Measurements from ENCODE around the gene ITGB6. TPM values are rescaled to one million over a fixed set of nuclear protein-coding genes. Genes with fewer than 3 reads are reported as not detected.

ITGB6 gene
- polyA plus RNA-seq, 2 of the 4 experiments (the other 2 are of a cell fraction) = 4.2 to 5.0 TPM

GRCh38 chr2:160241251-160242137 is 41.4 kb upstream of the ITGB6 start (continued):
- peak; percentile 81; the same call in 1 of the 2 replicates for TF ChIP-seq RARB (CRISPR knock-in tag; IDR thresholded peaks at IDR 0.05)
- peak; percentile 50; the same call in 1 of the 2 replicates for TF ChIP-seq HOXB5 (CRISPR knock-in tag; IDR thresholded peaks at IDR 0.05)
- no peak for TF ChIP-seq HMGXB4 (CRISPR knock-in tag; IDR thresholded peaks at IDR 0.05; ENCODE audit: borderline replicate concordance)
- no peak for TF ChIP-seq HOXB13 (CRISPR knock-in tag; IDR thresholded peaks at IDR 0.05; ENCODE audit: low read depth)
- no peak for TF ChIP-seq ELK1 (IDR thresholded peaks at IDR 0.05; ENCODE audit: low read depth, low read length)
- peak; percentile 66 to 76; a peak in 2 of 5 replicates for TF ChIP-seq JUN (IDR thresholded peaks at IDR 0.05)

- H3K27ac ChIP-seq = peak overlapping the region; percentile 88 to 93
- CTCF ChIA-PET = interaction anchor here (1.2 to 3.9 kb wide), 4 partner anchors 9 to 130 kb away, joined by 4 to 20 read pairs (median 8); no protein-coding TSS in a partner anchor
- no peak overlapping the region for H3K4me3 ChIP-seq
- DNase-seq (ENCODE audit: low read depth in 1 of 2, low spot score in 1 of 2) (no peak), FAIRE-seq (no peak), ATAC-seq (no peak)
- peaks cover 42% of the 10 kb centered on the region for H3K4me1 ChIP-seq
- 79% methylated on average over 5 of the region's 5 CpGs for WGBS (ENCODE audit: missing lambda C conversion rate)
- H3K4me2 ChIP-seq = no peak overlapping the region
- POLR2A ChIA-PET = no interaction called here
- TF ChIP-seq RARB (CRISPR knock-in tag; IDR thresholded peaks at IDR 0.05) = no peak
- TF ChIP-seq FOSB (CRISPR knock-in tag; IDR thresholded peaks at IDR 0.05) = no peak
- TF ChIP-seq RNF2 (IDR thresholded peaks at IDR 0.05; ENCODE audit: borderline replicate concordance, low read depth) = no peak
- no peak for TF ChIP-seq FOXS1 (CRISPR knock-in tag; IDR thresholded peaks at IDR 0.05)
- TF ChIP-seq HOXA7 (CRISPR knock-in tag; IDR thresholded peaks at IDR 0.05) = no peak
- no peak for TF ChIP-seq FOSL2 (IDR thresholded peaks at IDR 0.05)
- TF ChIP-seq FOSL2 (CRISPR knock-in tag; IDR thresholded peaks at IDR 0.05) = no peak
- TF ChIP-seq RFX5 (IDR thresholded peaks at IDR 0.05) = no peak
- no peak for TF ChIP-seq PBX3 (IDR thresholded peaks at IDR 0.05)
- TF ChIP-seq RAD21 (conservative IDR thresholded peaks at IDR 0.05 in 1 of 2, IDR thresholded peaks at IDR 0.05 in 1 of 2) = no peak
- no peak for TF ChIP-seq POLR2A (IDR thresholded peaks at IDR 0.05; ENCODE audit: low read length)
- no peak for TF ChIP-seq ZNF302 (CRISPR knock-in tag; IDR thresholded peaks at IDR 0.05)
- TF ChIP-seq GATA3 (IDR thresholded peaks at IDR 0.05; ENCODE audit: borderline replicate concordance) = no peak
- no peak for TF ChIP-seq BCL3 (IDR thresholded peaks at IDR 0.05)
- TF ChIP-seq ZSCAN20 (CRISPR knock-in tag; IDR thresholded peaks at IDR 0.05) = no peak
- TF ChIP-seq REST (IDR thresholded peaks at IDR 0.05) = no peak
- no peak for TF ChIP-seq TP53 (CRISPR knock-in tag; IDR thresholded peaks at IDR 0.05)
- no peak for TF ChIP-seq EHF (CRISPR knock-in tag; IDR thresholded peaks at IDR 0.05)
- no peaks in the 10 kb centered on the region for H3K9me3 ChIP-seq
Observed at GRCh38 chr2:160239436-160239835, 39.4 kb upstream of the ITGB6 start.

All from A549 (cell line).